Left lung (tissue), 10 donors: ENCODE data around the gene PARD6B. TPM values are rescaled to one million over a fixed set of nuclear protein-coding genes. Genes with fewer than 3 reads are reported as not detected.
"Not testable (repeated sequence)": the region's sequence is repeated elsewhere in the genome, so short reads cannot be mapped to it uniquely, and the experiment has no call there.

Experiments
- ATAC-seq: fragments of 200-7000 bp; cut with Tn5 transposase; one replicate; pipeline ENCODE4 v1.9.1; 2020; ENCODE audit warnings: moderate library complexity
- DNase-seq, 4 donors: peaks; one replicate each; pipeline ENCODE4 v3.0.0-alpha.2; 2013 to 2020
- H3K27ac ChIP-seq, 2 donors: fragments of 200-600 bp; sonication (generic) in 1 of 2; one replicate each; pipeline versions ENCODE4 v1.5.0 to v1.8.0; 2020 to 2021
- H3K27me3 ChIP-seq, 2 donors: fragments of 200-600 bp; sonication (generic) in 1 of 2; one replicate each; pipeline versions ENCODE4 v1.5.0 to v1.8.0; 2020 to 2021
- H3K36me3 ChIP-seq, 2 donors: fragments of 200-600 bp; sonication (generic) in 1 of 2; one replicate each; pipeline versions ENCODE4 v1.5.0 to v1.8.0; 2020 to 2021
- H3K4me1 ChIP-seq, 2 donors: fragments of 200-600 bp; one replicate each; pipeline ENCODE4 v1.8.0; 2021
- H3K4me3 ChIP-seq, 2 donors: fragments of 200-600 bp; sonication (generic) in 1 of 2; one replicate each; pipeline versions ENCODE4 v1.5.0 to v1.8.0; 2020 to 2021; ENCODE audit warnings: mild to moderate bottlenecking in 1 of 2
- H3K9me3 ChIP-seq, 2 donors: fragments of 200-600 bp; sonication (generic) in 1 of 2; one replicate each; pipeline versions ENCODE4 v1.5.0 to v1.8.0; 2020 to 2021
- intact Hi-C, 2 donors: fragments of 100-400 bp; cut with DNase I; formaldehyde crosslinking; loops; one replicate each; pipeline versions ENCODE4 v1.11.2 to v1.14.2; 2022
- polyA plus RNA-seq, 6 donors: library from polyadenylated mRNA; unstranded; fragments of 120-200 nt; gene quantifications; one replicate each; pipeline ENCODE4 v1.2.1, GENCODE V29; 2013; ENCODE audit not compliant: insufficient read length in 6 of 6
- total RNA-seq, 2 donors: library from RNA; stranded (reverse); fragmentation: NEBNext Ultra II Directional; extraction: Animal tissue kit (Norgen Biotek cat#: 25700); gene quantifications; one replicate each; pipeline ENCODE4 v1.2.1, GENCODE V29; 2021
- TF ChIP-seq, protein P1 (sequence below), 2 donors: fragments of 200-600 bp; sonication (generic) in 1 of 2; IDR thresholded peaks; one replicate each; pipeline versions ENCODE4 v1.5.0 to v1.8.0; 2021; ENCODE audit warnings: antibody characterized with exemption in 2 of 2
- donor health status: DM: no; HTN: yes; CAD: no.
- donor health status: DM: no; HTN: no; CAD: no.

PARD6B gene
- total and polyA plus RNA-seq, 8 donors = 5.1 to 37.3 (median 7.5) TPM

DNA sequence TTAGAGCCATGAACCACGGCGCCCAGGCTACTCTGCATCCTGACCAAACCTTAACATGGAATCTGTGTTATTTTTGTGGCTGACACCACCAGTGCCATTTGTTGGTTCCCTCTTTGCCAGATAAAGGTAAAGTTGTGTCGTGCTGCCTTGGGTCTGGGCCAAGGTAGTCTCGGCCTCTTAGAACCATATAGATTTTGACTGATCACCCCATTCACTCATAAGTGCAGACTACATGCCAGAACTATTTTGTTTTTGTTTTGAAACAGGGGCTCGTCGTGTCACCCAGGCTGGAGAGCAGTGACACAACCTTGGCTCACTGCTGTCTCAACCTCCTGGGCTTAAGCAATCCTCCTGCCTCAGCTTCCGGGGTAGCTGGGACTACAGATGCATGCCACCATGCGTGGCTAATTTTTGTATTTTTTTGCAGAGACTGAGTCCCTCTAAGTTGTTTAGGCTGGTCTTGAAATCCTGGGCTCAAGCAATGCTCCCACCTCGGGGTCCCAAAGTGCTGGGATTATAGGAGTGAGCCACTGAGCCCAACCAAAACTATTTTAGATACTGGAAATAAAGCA lies 20.8 kb upstream of the PARD6B start:
- H3K4me1 ChIP-seq = peaks cover 0 to 13% of the 10 kb centered on the region in 2 donors
- H3K9me3 ChIP-seq = no peaks in the 10 kb centered on the region
- H3K27ac ChIP-seq = peak overlapping the region in 1 of 2 donors; percentile 69
- DNase-seq = no peak
- TF ChIP-seq, protein P1, sequence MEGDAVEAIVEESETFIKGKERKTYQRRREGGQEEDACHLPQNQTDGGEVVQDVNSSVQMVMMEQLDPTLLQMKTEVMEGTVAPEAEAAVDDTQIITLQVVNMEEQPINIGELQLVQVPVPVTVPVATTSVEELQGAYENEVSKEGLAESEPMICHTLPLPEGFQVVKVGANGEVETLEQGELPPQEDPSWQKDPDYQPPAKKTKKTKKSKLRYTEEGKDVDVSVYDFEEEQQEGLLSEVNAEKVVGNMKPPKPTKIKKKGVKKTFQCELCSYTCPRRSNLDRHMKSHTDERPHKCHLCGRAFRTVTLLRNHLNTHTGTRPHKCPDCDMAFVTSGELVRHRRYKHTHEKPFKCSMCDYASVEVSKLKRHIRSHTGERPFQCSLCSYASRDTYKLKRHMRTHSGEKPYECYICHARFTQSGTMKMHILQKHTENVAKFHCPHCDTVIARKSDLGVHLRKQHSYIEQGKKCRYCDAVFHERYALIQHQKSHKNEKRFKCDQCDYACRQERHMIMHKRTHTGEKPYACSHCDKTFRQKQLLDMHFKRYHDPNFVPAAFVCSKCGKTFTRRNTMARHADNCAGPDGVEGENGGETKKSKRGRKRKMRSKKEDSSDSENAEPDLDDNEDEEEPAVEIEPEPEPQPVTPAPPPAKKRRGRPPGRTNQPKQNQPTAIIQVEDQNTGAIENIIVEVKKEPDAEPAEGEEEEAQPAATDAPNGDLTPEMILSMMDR (IDR thresholded peaks at IDR 0.05) = no peak
- ATAC-seq = peak; percentile 60
- intact Hi-C loops = no loop called here
- no peak overlapping the region for H3K4me3 ChIP-seq
- H3K36me3 ChIP-seq = no peaks in the 10 kb centered on the region
- H3K27me3 ChIP-seq = no peaks in the 10 kb centered on the region

DNA sequence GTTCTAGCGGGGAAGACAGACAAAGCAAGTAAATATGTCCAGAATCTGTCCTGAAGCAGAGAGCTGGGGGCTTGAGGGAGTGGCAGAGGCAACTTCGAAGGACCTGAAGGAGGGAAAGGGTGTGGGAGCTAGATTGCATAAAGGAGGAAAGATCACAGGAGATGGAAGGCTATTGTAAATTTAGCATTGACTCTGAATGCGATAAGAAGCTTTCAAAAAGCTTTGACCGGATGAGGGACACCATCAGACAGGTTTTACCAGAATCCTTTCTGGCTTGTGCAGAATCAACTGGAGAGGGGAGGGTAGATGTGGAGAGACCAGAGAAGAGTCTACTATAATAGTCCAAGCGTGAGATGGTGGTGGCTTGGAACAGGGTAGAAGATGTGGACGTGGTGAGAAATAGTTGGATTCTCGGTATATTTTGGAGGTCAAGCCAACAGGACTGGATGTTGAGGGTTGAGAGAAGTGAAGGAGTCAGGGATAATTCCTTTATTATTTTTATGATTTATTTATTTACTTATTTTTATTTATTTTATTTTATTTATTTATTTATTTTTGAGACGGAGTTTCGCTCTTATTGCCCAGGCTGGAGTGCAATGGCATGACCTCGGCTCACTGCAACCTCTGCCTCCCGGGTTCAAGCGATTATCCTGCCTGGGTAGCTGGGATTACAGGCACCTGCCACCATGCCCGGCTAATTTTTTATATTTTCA lies 20.1 kb upstream of the PARD6B start:
- Histone ChIP-seq H3K36me3 (no peaks in the 10 kb centered on the region), H3K27me3 (no peaks in the 10 kb centered on the region), H3K4me3 (no peak overlapping the region), H3K9me3 (no peaks in the 10 kb centered on the region), H3K4me1 (peaks cover 0 to 13% of the 10 kb centered on the region in 2 donors), H3K27ac (peak overlapping the region in 1 of 2 donors; percentile 69)
- ATAC-seq (peak; percentile 27), DNase-seq (no peak)
- TF ChIP-seq, protein P1 (IDR thresholded peaks at IDR 0.05) = no peak
- intact Hi-C loops = no loop called here

DNA sequence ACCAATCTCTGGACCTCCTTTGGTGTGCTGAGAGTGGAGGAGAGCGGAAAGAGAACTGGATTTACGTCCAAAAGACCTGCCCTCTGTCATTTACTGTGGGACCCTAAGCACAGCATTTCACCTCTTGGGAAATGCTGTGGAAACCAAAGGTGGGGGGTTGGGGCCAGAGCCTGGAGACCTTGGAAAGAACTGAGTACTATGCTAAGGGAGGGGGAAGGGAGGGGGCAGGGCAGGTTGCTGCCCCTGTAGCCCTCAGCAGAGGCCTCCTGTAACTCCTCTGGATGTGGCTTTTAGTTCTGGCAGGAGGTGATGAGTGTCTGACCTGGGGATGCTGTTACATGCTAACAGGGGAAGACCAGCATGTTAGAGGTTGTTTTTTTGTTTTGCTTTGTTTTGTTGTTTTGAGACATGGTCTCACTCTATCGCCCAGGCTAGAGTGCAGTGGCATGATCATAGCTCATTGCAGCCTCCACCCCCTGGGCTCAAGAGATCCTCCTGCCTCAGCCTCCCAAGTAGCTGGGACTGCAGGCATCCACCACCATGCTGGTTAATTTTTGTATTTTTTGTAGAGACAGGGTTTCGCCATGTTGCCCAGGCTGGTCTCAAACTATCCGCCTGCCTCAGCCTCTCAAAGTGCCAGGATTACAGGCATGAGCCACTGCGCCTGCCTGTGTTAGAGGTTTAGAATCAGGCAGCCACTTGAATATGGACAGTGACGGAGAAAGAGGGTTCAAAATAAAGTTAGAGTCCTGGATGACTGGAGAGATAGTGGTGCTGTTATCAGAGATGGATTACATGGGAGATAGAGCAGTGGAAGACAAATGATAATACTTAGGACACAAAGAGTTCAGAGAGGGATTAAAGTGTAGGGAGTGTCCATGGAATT lies 18.4 kb upstream of the PARD6B start:
- intact Hi-C loops = no loop called here
- Histone ChIP-seq H3K27ac (no peak overlapping the region), H3K27me3 (no peaks in the 10 kb centered on the region), H3K4me3 (no peak overlapping the region), H3K9me3 (no peaks in the 10 kb centered on the region), H3K4me1 (peaks cover 0 to 13% of the 10 kb centered on the region in 2 donors), H3K36me3 (no peaks in the 10 kb centered on the region)
- TF ChIP-seq, protein P1 (IDR thresholded peaks at IDR 0.05) = no peak
- DNase-seq (no peak), ATAC-seq (no peak)

DNA sequence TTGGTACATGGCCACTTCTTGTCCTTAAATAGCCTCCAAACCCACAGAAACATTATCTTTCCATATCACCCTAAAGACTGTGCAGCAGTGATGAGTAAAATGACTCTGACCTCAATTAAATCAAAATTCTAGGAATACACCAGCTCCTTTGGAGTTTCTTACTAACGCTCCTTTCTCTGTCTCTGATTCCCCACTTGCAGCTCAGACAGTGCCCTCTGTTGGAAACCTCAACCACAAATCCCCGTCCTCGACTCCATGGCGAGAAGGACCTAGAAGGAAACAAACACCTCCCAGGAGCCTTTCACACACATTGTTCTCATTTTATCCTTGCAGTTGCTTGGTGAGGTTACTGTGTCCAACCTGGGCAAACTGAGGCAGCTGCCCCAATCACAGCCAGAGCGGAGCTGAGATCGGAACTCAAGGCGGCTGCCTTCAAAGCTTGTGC lies 17.7 kb upstream of the PARD6B start:
- Histone ChIP-seq H3K27me3 (no peaks in the 10 kb centered on the region), H3K4me3 (no peak overlapping the region), H3K27ac (no peak overlapping the region), H3K36me3 (no peaks in the 10 kb centered on the region), H3K9me3 (no peaks in the 10 kb centered on the region), H3K4me1 (peaks cover 0 to 13% of the 10 kb centered on the region in 2 donors)
- intact Hi-C loops = no loop called here
- ATAC-seq (peak; percentile 25), DNase-seq (no peak)
- TF ChIP-seq, protein P1 (IDR thresholded peaks at IDR 0.05) = peak in 1 of 2 donors; percentile 18

DNA sequence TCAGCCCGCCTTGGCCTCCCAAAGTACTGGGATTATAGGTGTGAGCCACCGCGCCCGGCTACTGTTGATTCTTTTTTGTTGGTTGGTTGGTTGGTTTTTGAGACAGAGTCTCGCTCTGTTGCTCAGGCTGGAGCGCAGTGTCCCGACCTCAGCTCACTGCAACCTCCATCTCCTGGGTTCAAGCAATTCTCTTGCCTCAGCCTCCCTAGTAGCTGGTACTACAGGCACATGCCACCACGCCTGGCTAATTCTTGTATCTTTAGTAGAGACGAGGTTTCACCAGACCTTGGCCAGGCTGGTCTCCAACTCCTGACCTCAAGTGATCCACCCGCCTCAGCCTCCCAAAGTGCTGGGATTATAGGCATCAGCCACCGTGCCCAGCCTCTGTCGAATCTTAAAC lies 17.0 kb upstream of the PARD6B start:
- H3K36me3 ChIP-seq, H3K27ac ChIP-seq, DNase-seq, H3K9me3 ChIP-seq, ATAC-seq, intact Hi-C loops, H3K27me3 ChIP-seq, H3K4me3 ChIP-seq: not testable (repeated sequence)
- peaks cover 0 to 13% of the 10 kb centered on the region in 2 donors for H3K4me1 ChIP-seq
